Small intestine (tissue), 7 donors: ENCODE data around the gene COQ10B. TPM values are rescaled to one million over a fixed set of nuclear protein-coding genes. Genes with fewer than 3 reads are reported as not detected.
"Not testable (repeated sequence)": the region's sequence is repeated elsewhere in the genome, so short reads cannot be mapped to it uniquely, and the experiment has no call there.

Experiments used
- DNase-seq, 2 donors: peaks; one replicate each; pipeline versions ENCODE4 v3.0.0 to v3.0.0-alpha.2; 2013
- FAIRE-seq: peaks from 2 replicates; lab custom pipeline; 2012; peaks lifted over from hg19 to GRCh38; lab: Jason Lieb, UNC
- H3K27ac ChIP-seq, 3 donors: one replicate each; pipeline ENCODE4 v1.5.1; 2013; ENCODE audit warnings: low read length in 2 of 3, mild to moderate bottlenecking in 2 of 3, control low read depth in 1 of 3, inconsistent platforms in 1 of 3, low read depth in 1 of 3, moderate library complexity in 1 of 3
- H3K27me3 ChIP-seq, 3 donors: one replicate each; pipeline ENCODE4 v1.6.1; 2013; ENCODE audit warnings: low read length in 3 of 3, inconsistent platforms in 1 of 3; ENCODE audit not compliant: control insufficient read depth in 3 of 3, insufficient read depth in 3 of 3
- H3K36me3 ChIP-seq, 3 donors: one replicate each; pipeline ENCODE4 v1.6.1; 2013; ENCODE audit warnings: low read length in 3 of 3, inconsistent platforms in 1 of 3, low read depth in 1 of 3, mild to moderate bottlenecking in 1 of 3, moderate library complexity in 1 of 3; ENCODE audit not compliant: control insufficient read depth in 3 of 3, insufficient read depth in 2 of 3
- H3K4me1 ChIP-seq, 3 donors: one replicate each; pipeline ENCODE4 v1.6.1; 2013; ENCODE audit warnings: low read length in 2 of 3, inconsistent platforms in 1 of 3, low read depth in 1 of 3, mild to moderate bottlenecking in 1 of 3, moderate library complexity in 1 of 3; ENCODE audit not compliant: control insufficient read depth in 3 of 3, insufficient read depth in 2 of 3
- H3K4me3 ChIP-seq, 3 donors: one replicate each; pipeline ENCODE4 v1.5.1; 2013; ENCODE audit warnings: low read length in 3 of 3, control low read depth in 1 of 3, inconsistent platforms in 1 of 3, low read depth in 1 of 3, mild to moderate bottlenecking in 1 of 3, moderate library complexity in 1 of 3
- H3K9me3 ChIP-seq, 2 donors: one replicate each; pipeline ENCODE4 v1.6.1; 2013; ENCODE audit warnings: low read depth in 1 of 2, low read length in 1 of 2; ENCODE audit not compliant: control insufficient read depth in 2 of 2, insufficient read depth in 1 of 2
- WGBS, 3 donors: extraction: QIAGEN DNeasy Blood & Tissue Kit; methylation state at CpG; one replicate each; pipeline ENCODE4 v1.1.7; 2013; 5-methylcytosine and 5-hydroxymethylcytosine counted together
- polyA plus RNA-seq, 4 donors: library from polyadenylated mRNA; stranded (reverse) in 3 of 4; unstranded in 1 of 4; fragments of 200-250 nt in 3 of 4; fragments of 120-200 nt in 1 of 4; gene quantifications; one replicate each; pipeline versions ENCODE4 v1.2.1 to v1.2.3, GENCODE V29; 2013
- donor health status: healthy with polysubstance abuse.
- donor health status: control.
- donor health status: control.
- donor health status: Bipolar disorder and iron deficiency.
- donor health status: healthy.

Gene COQ10B
- polyA plus RNA-seq, 4 donors, result 10.7 to 25.7 (median 18.3) TPM

- WGBS, 3 donors, result 42 to 53% (median 49%) methylated on average over 2 of the region's 2 CpGs
- FAIRE-seq (no peak), DNase-seq (peak; percentile 7 to 15)
- H3K4me3 ChIP-seq, result no peak overlapping the region
- H3K27me3 ChIP-seq, result no peaks in the 10 kb centered on the region
- no peak overlapping the region for H3K27ac ChIP-seq
- H3K4me1 ChIP-seq, result peaks cover 2 to 13% (median 5%) of the 10 kb centered on the region in 3 donors
- no peaks in the 10 kb centered on the region for H3K9me3 ChIP-seq
- H3K36me3 ChIP-seq, result peaks cover 2 to 30% (median 5%) of the 10 kb centered on the region in 3 donors
Observed at GRCh38 chr2:197426723-197427603, 26.4 kb upstream of the COQ10B start.

GRCh38 chr2:197427986-197428385 lies 25.4 kb upstream of the COQ10B start:
- 92 to 98% (median 96%) methylated on average over 3 of the region's 3 CpGs for WGBS, 3 donors
- H3K36me3 ChIP-seq, result peaks cover 2 to 22% (median 2%) of the 10 kb centered on the region in 3 donors
- H3K27ac ChIP-seq, result no peak overlapping the region
- DNase-seq (no peak), FAIRE-seq (no peak)
- no peaks in the 10 kb centered on the region for H3K9me3 ChIP-seq
- no peaks in the 10 kb centered on the region for H3K27me3 ChIP-seq
- no peak overlapping the region for H3K4me3 ChIP-seq
- peaks cover 5 to 15% (median 7%) of the 10 kb centered on the region in 3 donors for H3K4me1 ChIP-seq

GRCh38 chr2:197431858-197432257 lies 21.5 kb upstream of the COQ10B start:
- FAIRE-seq (no peak), DNase-seq (no peak)
- Histone ChIP-seq H3K27me3 (no peaks in the 10 kb centered on the region), H3K9me3 (no peaks in the 10 kb centered on the region), H3K4me3 (no peak overlapping the region), H3K4me1 (peaks cover 4 to 16% (median 5%) of the 10 kb centered on the region in 3 donors), H3K27ac (no peak overlapping the region), H3K36me3 (peaks cover 0 to 15% (median 2%) of the 10 kb centered on the region in 3 donors)
- 46 to 52% (median 50%) methylated on average over 6 of the region's 6 CpGs for WGBS, 3 donors

- WGBS, 3 donors, result 48 to 69% (median 61%) methylated on average over 6 of the region's 6 CpGs
- H3K27ac ChIP-seq, H3K27me3 ChIP-seq, H3K9me3 ChIP-seq, DNase-seq, FAIRE-seq, H3K4me3 ChIP-seq: not testable (repeated sequence)
- Histone ChIP-seq H3K36me3 (peaks cover 0 to 15% (median 2%) of the 10 kb centered on the region in 3 donors), H3K4me1 (peaks cover 4 to 16% (median 5%) of the 10 kb centered on the region in 3 donors)
Observed at GRCh38 chr2:197432527-197432926, 20.8 kb upstream of the COQ10B start.

- Histone ChIP-seq H3K27me3 (no peaks in the 10 kb centered on the region), H3K9me3 (no peaks in the 10 kb centered on the region), H3K4me1 (peaks cover 4 to 16% (median 5%) of the 10 kb centered on the region in 3 donors), H3K4me3 (peak overlapping the region; percentile 75 to 92 (median 89)), H3K27ac (peak overlapping the region; percentile 85 to 100 (median 87)), H3K36me3 (peaks cover 0 to 7% (median 0%) of the 10 kb centered on the region in 3 donors)
- DNase-seq (peak; percentile 5 to 40), FAIRE-seq (no peak)
- 0 to 1% (median 1%) methylated on average over 11 of the region's 11 CpGs for WGBS, 3 donors
Observed at GRCh38 chr2:197433780-197434438, 19.4 kb upstream of the COQ10B start.

GRCh38 chr2:197434541-197435513 lies 18.5 kb upstream of the COQ10B start, which contains the start of gene SF3B1:
Gene SF3B1, minus strand, starts transcription at chr2:197435028. Its CDS starts 29 bp downstream, at chr2:197434999.
- Histone ChIP-seq H3K4me1 (peaks cover 2 to 16% (median 5%) of the 10 kb centered on the region in 3 donors), H3K27me3 (no peaks in the 10 kb centered on the region)

GRCh38 chr2:197435598-197436420 lies 17.5 kb upstream of the COQ10B start:
- Histone ChIP-seq H3K27me3 (no peaks in the 10 kb centered on the region), H3K36me3 (no peaks in the 10 kb centered on the region), H3K9me3 (no peaks in the 10 kb centered on the region), H3K4me3 (peak overlapping the region; percentile 62 to 89 (median 75)), H3K27ac (peak overlapping the region; percentile 85 to 100 (median 99)), H3K4me1 (peaks cover 2 to 16% (median 5%) of the 10 kb centered on the region in 3 donors)
- peak; percentile 55 to 57 for DNase-seq
- 14 to 24% (median 16%) methylated on average over 16 of the region's 16 CpGs for WGBS, 3 donors
- FAIRE-seq, result no peak

More at GRCh38 chr2:197434541-197435513, 18.5 kb upstream of the COQ10B start, which contains the start of gene SF3B1:
- FAIRE-seq, result no peak
- peak within 1 kb of the TSS; percentile 85 to 100 (median 99) for H3K27ac ChIP-seq
- peak within 1 kb of the TSS; percentile 75 to 92 (median 89) for H3K4me3 ChIP-seq
- peaks cover 0 to 2% (median 0%) of the 10 kb centered on the region in 3 donors for H3K36me3 ChIP-seq
- no peaks in the 10 kb centered on the region for H3K9me3 ChIP-seq
- peak; percentile 99 to 100 for DNase-seq
- WGBS, 3 donors, result 0% methylated on average over 74 of the region's 74 CpGs
